Panc1 (cell line): ENCODE results near the gene GAB1. TPM values are rescaled to one million over a fixed set of nuclear protein-coding genes. Genes with fewer than 3 reads are reported as not detected.

Source experiments
- ATAC-seq: fragments of 200-7000 bp; cut with Tn5 transposase; 2 replicates; pipeline ENCODE4 v1.9.1; 2020; ENCODE audit warnings: mild to moderate bottlenecking, moderate library complexity
- BruUV-seq: library from RNA; stranded (reverse); fragments of 400-500 nt; replicated peaks from 2 replicates; lab custom pipeline; 2021; lab: Mats Ljungman, UMichigan
- CTCF ChIA-PET: fragments of 300-600 bp; sonication (Branson Sonifier 250); formaldehyde crosslinking; loops from one replicate; lab custom pipeline; 2022; ENCODE audit warnings: antibody characterized with exemption; lab: Charles Lee
- POLR2A ChIA-PET: fragments of 300-600 bp; sonication (Branson Sonifier 250); formaldehyde crosslinking; loops from one replicate; lab custom pipeline; 2022; ENCODE audit warnings: antibody characterized with exemption; lab: Charles Lee
- DNase-seq: peaks from one replicate; pipeline ENCODE4 v3.0.0-alpha.2; 2010; ENCODE audit warnings: low read depth, low spot score
- H3K27ac ChIP-seq: 2 replicates; pipeline ENCODE4 v1.5.1; 2011; ENCODE audit warnings: mild to moderate bottlenecking, low read length, inconsistent platforms
- H3K27me3 ChIP-seq: fragments of 200-500 bp; sonication (Bioruptor generic); 2 replicates; pipeline ENCODE4 v1.6.0; 2014; ENCODE audit warnings: low read length, inconsistent platforms; ENCODE audit not compliant: control insufficient read depth, insufficient read depth
- H3K36me3 ChIP-seq: fragments of 200-500 bp; sonication (Bioruptor generic); 2 replicates; pipeline ENCODE4 v1.5.1; 2014; ENCODE audit warnings: inconsistent platforms, mild to moderate bottlenecking, low read length, moderate library complexity; ENCODE audit not compliant: control insufficient read depth, insufficient read depth
- H3K4me1 ChIP-seq: 2 replicates; pipeline ENCODE4 v1.5.1; 2011; ENCODE audit warnings: inconsistent platforms, mild to moderate bottlenecking, low read length, moderate library complexity; ENCODE audit not compliant: control insufficient read depth, insufficient read depth
- H3K4me3 ChIP-seq, 2 experiments: 2 replicates each; pipeline ENCODE4 v1.5.1; 2011 to 2012; ENCODE audit warnings: low read depth in 2 of 2, low read length in 2 of 2, mild to moderate bottlenecking in 2 of 2, inconsistent platforms in 1 of 2, moderate library complexity in 1 of 2
- H3K9me3 ChIP-seq: fragments of 200-500 bp; sonication (Bioruptor generic); 2 replicates; pipeline ENCODE4 v1.5.1; 2014; ENCODE audit warnings: low read depth, mild to moderate bottlenecking, inconsistent platforms, low read length, moderate library complexity; ENCODE audit not compliant: control insufficient read depth, insufficient read depth
- POLR2AphosphoS5 ChIP-seq: IDR thresholded peaks from 2 replicates; pipeline ENCODE4 v1.6.1; 2012; ENCODE audit warnings: mild to moderate bottlenecking, low read depth, low read length, moderate library complexity
- SIN3A ChIP-seq: IDR thresholded peaks from 2 replicates; pipeline ENCODE4 v1.6.1; 2012; ENCODE audit warnings: low read depth, mild to moderate bottlenecking, low read length, moderate library complexity, borderline replicate concordance; ENCODE audit not compliant: insufficient read depth
- TCF7L2 ChIP-seq: IDR thresholded peaks from 2 replicates; pipeline ENCODE4 v1.6.1; 2011; ENCODE audit warnings: mild to moderate bottlenecking, low read depth, low read length, inconsistent platforms
- in situ Hi-C: cut with HindIII; loops from 2 replicates; pipeline ENCODE4 v1.10.0; 2016; ENCODE audit warnings: low sequenced_read_pairs, low pct_unique_long_range_greater_than_20kb
- intact Hi-C: fragments of 100-400 bp; cut with micrococcal nuclease; formaldehyde crosslinking; loops from one replicate; pipeline ENCODE4 v1.10.0; 2022; ENCODE audit not compliant: unreplicated experiment
- total RNA-seq: library from RNA; stranded (reverse); gene quantifications from one replicate; pipeline ENCODE4 v1.2.1, GENCODE V29; 2021; ENCODE audit not compliant: unreplicated experiment
- TF ChIP-seq, protein P1 (sequence below), 2 experiments: IDR thresholded peaks; 2 replicates each; pipeline ENCODE4 v1.6.1; 2011 to 2012; ENCODE audit warnings: low read depth in 2 of 2, control low read depth in 1 of 2, low read length in 1 of 2, mild to moderate bottlenecking in 1 of 2, moderate library complexity in 1 of 2; ENCODE audit not compliant: insufficient read depth in 1 of 2
- TF ChIP-seq, protein P2 (sequence below): fragments of 450-650 bp; IDR thresholded peaks from 2 replicates; pipeline ENCODE4 v1.5.1; 2017; ENCODE audit warnings: mild to moderate bottlenecking

Gene GAB1
- total RNA-seq, 1 experiment from 2014 or later = 2.8 TPM

DNA sequence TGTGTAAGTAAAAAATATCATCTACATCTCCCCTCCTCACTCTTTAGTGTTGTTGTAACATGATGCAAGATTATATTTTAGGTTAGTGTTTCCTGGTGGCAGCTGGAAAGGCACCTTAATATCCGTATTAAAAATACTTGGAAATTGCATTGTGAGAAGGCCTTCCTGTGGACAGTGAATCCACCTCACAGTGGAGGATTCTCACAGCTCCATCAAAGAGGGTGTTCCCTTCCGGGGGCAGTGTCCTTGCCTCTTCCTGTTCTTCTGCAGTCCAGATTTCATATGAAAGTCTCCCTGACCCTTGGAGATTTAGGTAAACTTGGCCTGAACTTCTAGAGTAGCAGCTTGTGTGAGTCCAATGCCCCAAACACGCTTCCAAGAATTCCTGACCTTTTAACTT is 29.9 kb upstream of the GAB1 start:
- Histone ChIP-seq H3K27ac (no peak overlapping the region), H3K4me3 (no peak overlapping the region), H3K27me3 (no peaks in the 10 kb centered on the region), H3K36me3 (no peaks in the 10 kb centered on the region), H3K9me3 (no peaks in the 10 kb centered on the region), H3K4me1 (no peaks in the 10 kb centered on the region)
- ATAC-seq (no peak), DNase-seq (no peak)
- CTCF ChIA-PET = no interaction called here
- POLR2A ChIA-PET = no interaction called here
- TF ChIP-seq SIN3A (no peak), POLR2AphosphoS5 (no peak), TCF7L2 (no peak)
- TF ChIP-seq, protein P1, sequence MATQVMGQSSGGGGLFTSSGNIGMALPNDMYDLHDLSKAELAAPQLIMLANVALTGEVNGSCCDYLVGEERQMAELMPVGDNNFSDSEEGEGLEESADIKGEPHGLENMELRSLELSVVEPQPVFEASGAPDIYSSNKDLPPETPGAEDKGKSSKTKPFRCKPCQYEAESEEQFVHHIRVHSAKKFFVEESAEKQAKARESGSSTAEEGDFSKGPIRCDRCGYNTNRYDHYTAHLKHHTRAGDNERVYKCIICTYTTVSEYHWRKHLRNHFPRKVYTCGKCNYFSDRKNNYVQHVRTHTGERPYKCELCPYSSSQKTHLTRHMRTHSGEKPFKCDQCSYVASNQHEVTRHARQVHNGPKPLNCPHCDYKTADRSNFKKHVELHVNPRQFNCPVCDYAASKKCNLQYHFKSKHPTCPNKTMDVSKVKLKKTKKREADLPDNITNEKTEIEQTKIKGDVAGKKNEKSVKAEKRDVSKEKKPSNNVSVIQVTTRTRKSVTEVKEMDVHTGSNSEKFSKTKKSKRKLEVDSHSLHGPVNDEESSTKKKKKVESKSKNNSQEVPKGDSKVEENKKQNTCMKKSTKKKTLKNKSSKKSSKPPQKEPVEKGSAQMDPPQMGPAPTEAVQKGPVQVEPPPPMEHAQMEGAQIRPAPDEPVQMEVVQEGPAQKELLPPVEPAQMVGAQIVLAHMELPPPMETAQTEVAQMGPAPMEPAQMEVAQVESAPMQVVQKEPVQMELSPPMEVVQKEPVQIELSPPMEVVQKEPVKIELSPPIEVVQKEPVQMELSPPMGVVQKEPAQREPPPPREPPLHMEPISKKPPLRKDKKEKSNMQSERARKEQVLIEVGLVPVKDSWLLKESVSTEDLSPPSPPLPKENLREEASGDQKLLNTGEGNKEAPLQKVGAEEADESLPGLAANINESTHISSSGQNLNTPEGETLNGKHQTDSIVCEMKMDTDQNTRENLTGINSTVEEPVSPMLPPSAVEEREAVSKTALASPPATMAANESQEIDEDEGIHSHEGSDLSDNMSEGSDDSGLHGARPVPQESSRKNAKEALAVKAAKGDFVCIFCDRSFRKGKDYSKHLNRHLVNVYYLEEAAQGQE (IDR thresholded peaks at IDR 0.05; ENCODE audit: insufficient read depth in 1 of 2, low read depth in 2 of 2, low read length in 1 of 2) = no peak
- TF ChIP-seq, protein P2, sequence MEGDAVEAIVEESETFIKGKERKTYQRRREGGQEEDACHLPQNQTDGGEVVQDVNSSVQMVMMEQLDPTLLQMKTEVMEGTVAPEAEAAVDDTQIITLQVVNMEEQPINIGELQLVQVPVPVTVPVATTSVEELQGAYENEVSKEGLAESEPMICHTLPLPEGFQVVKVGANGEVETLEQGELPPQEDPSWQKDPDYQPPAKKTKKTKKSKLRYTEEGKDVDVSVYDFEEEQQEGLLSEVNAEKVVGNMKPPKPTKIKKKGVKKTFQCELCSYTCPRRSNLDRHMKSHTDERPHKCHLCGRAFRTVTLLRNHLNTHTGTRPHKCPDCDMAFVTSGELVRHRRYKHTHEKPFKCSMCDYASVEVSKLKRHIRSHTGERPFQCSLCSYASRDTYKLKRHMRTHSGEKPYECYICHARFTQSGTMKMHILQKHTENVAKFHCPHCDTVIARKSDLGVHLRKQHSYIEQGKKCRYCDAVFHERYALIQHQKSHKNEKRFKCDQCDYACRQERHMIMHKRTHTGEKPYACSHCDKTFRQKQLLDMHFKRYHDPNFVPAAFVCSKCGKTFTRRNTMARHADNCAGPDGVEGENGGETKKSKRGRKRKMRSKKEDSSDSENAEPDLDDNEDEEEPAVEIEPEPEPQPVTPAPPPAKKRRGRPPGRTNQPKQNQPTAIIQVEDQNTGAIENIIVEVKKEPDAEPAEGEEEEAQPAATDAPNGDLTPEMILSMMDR = no peak
- no TSS peak for BruUV-seq
- in situ Hi-C loops (no loop called here), intact Hi-C loops (no loop called here)

DNA sequence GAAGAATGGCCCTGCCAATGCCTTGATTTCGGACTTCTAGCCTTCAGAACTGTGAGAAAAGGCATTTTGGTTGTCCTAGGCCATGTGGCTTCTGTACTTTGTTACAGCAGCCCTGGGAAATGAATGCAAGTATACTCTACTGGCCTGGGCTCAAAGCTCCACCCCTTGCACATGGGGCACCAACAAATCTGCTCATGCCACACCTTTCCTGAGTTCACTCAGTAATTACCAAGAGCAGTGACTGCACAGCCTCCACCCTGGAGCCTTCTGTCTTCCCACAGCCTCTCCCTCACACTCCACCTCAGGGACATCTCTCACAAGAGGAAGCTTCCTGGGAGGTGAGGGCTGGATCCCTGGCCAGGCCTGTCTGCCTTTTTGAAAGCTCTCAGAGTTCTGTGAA is 29.1 kb upstream of the GAB1 start:
- TF ChIP-seq, protein P2 = no peak
- TF ChIP-seq POLR2AphosphoS5 (no peak), TCF7L2 (no peak), SIN3A (no peak)
- TF ChIP-seq, protein P1 (IDR thresholded peaks at IDR 0.05; ENCODE audit: insufficient read depth in 1 of 2, low read depth in 2 of 2, low read length in 1 of 2) = no peak
- ATAC-seq = no peak
- no TSS peak for BruUV-seq
- Histone ChIP-seq H3K4me3 (no peak overlapping the region), H3K36me3 (no peaks in the 10 kb centered on the region), H3K9me3 (no peaks in the 10 kb centered on the region), H3K27ac (no peak overlapping the region), H3K4me1 (no peaks in the 10 kb centered on the region), H3K27me3 (no peaks in the 10 kb centered on the region)
- POLR2A ChIA-PET = no interaction called here
- in situ Hi-C loops (no loop called here), intact Hi-C loops (no loop called here)
- CTCF ChIA-PET = no interaction called here
- no peak for DNase-seq
